SJSA1 (cell line): ENCODE results near the gene RPS6KA2. TPM values are rescaled to one million over a fixed set of nuclear protein-coding genes. Genes with fewer than 3 reads are reported as not detected.
A peak's percentile ranks its signal among the peaks of the same experiment; 100 is the strongest.

ENCODE experiments used
- DNase-seq, 2 experiments: peaks; one replicate each; pipeline ENCODE4 v3.0.0-alpha.2; 2015 to 2020; ENCODE audit warnings: low spot score in 2 of 2, low read depth in 1 of 2
- H3K27ac ChIP-seq: fragments of 250-450 bp; sonication (Bioruptor Pico); 2 replicates; pipeline ENCODE4 v1.5.1; 2020; ENCODE audit warnings: mild to moderate bottlenecking, moderate library complexity
- H3K27me3 ChIP-seq: fragments of 250-450 bp; sonication (Bioruptor Pico); replicated peaks from 2 replicates; pipeline ENCODE4 v1.5.1; 2020; ENCODE audit warnings: mild to moderate bottlenecking, moderate library complexity
- H3K36me3 ChIP-seq: fragments of 250-450 bp; sonication (Bioruptor Pico); 2 replicates; pipeline ENCODE4 v1.5.1; 2020; ENCODE audit warnings: mild to moderate bottlenecking
- H3K4me1 ChIP-seq: fragments of 250-450 bp; sonication (Bioruptor Pico); replicated peaks from 2 replicates; pipeline ENCODE4 v1.6.1; 2021; ENCODE audit warnings: mild to moderate bottlenecking
- H3K4me3 ChIP-seq: fragments of 250-450 bp; sonication (Bioruptor Pico); 2 replicates; pipeline ENCODE4 v1.5.1; 2020; ENCODE audit warnings: mild to moderate bottlenecking
- H3K9me3 ChIP-seq: fragments of 250-450 bp; sonication (Bioruptor Pico); replicated peaks from 2 replicates; pipeline ENCODE4 v1.5.1; 2020; ENCODE audit warnings: mild to moderate bottlenecking
- total RNA-seq: library from RNA; depleted of rRNA; stranded (reverse); fragments of >200 nt; shearing (Covaris generic); gene quantifications from 2 replicates; pipeline ENCODE4 v1.2.3, GENCODE V29; 2014

RPS6KA2 gene
- total RNA-seq, 1 experiment from 2014 or later = 16.2 TPM

DNA sequence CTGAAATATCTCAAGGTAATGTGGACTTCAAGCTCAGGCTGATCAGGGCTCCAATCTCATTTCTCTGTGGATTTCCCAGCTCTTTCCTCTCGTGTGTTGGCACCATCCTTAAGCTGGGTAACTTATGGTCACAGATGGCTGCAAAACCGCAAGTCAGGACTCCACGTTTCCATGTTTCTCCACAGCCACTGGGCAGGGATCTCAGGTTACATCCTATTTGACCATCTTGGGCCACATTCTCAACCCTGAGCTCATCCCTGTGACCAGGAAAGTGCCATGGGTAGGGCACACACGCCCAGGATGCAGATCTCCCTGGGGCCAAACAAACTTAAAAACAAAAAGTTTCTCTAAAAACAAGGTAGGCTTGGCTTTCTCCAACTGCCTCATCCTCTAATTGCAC lies 15.4 kb downstream of the RPS6KA2 start:
- peak in 1 of 2 experiments; percentile 10 for DNase-seq
- Histone ChIP-seq H3K9me3 (no peaks in the 10 kb centered on the region), H3K36me3 (no peaks in the 10 kb centered on the region), H3K4me3 (no peak overlapping the region), H3K27me3 (no peaks in the 10 kb centered on the region), H3K4me1 (no peaks in the 10 kb centered on the region), H3K27ac (no peak overlapping the region)

DNA sequence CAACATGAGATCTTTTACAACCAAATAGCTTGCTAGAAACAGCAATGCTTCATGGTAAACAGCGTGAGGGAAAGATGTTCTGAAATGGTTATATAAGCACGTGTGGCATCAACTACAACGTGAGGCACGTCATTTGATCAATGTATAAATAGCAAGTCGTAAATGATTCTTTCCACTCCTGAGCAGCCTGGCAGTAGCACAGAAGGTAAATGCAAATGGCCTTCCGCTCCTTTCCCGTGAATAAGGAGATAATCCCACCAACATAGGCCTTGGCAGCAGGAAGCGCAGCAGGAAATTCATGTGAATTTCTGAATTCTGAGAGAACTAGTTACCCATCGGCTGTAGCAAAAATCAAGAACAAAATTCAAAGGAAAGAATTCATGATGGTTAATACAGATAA lies 17.0 kb downstream of the RPS6KA2 start:
- no peaks in the 10 kb centered on the region for H3K27me3 ChIP-seq
- no peaks in the 10 kb centered on the region for H3K4me1 ChIP-seq
- H3K4me3 ChIP-seq = no peak overlapping the region
- H3K27ac ChIP-seq = no peak overlapping the region
- DNase-seq = no peak
- no peaks in the 10 kb centered on the region for H3K9me3 ChIP-seq
- no peaks in the 10 kb centered on the region for H3K36me3 ChIP-seq

GRCh38 chr6:166608774-166609173 lies 18.3 kb downstream of the RPS6KA2 start:
- Histone ChIP-seq H3K9me3 (no peaks in the 10 kb centered on the region), H3K4me1 (no peaks in the 10 kb centered on the region), H3K27ac (no peak overlapping the region), H3K36me3 (no peaks in the 10 kb centered on the region), H3K4me3 (no peak overlapping the region), H3K27me3 (no peaks in the 10 kb centered on the region)
- no peak for DNase-seq

GRCh38 chr6:166605752-166606151 lies 21.3 kb downstream of the RPS6KA2 start:
- Histone ChIP-seq H3K4me1 (no peaks in the 10 kb centered on the region), H3K27me3 (no peaks in the 10 kb centered on the region), H3K27ac (no peak overlapping the region), H3K9me3 (no peaks in the 10 kb centered on the region), H3K4me3 (no peak overlapping the region), H3K36me3 (peaks cover 3% of the 10 kb centered on the region; the same call in 1 of the 2 replicates)
- DNase-seq = no peak

DNA sequence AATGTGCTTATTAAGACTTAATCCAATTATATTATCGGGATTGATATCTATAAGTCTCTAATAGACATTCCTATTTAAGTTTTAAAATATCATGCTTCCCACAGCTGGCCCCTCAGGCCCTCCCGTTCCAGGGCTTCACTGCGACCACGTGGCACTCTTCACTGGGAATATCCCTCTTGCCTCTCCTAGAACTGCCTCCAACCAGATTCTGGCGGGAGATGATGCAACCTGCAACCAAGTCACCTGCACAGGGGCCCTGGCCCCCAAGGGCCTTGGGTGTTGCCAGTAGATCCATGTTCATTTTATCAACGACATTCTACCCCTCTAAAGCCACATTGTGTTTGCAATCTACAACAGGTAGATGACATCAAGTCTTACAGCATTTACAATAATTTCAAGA lies 22.1 kb downstream of the RPS6KA2 start:
- Histone ChIP-seq H3K36me3 (peaks cover 3% of the 10 kb centered on the region; the same call in 1 of the 2 replicates), H3K27me3 (no peaks in the 10 kb centered on the region), H3K27ac (no peak overlapping the region), H3K4me1 (no peaks in the 10 kb centered on the region), H3K4me3 (no peak overlapping the region), H3K9me3 (no peaks in the 10 kb centered on the region)
- DNase-seq = no peak

GRCh38 chr6:166604328-166604727 lies 22.7 kb downstream of the RPS6KA2 start:
- no peak overlapping the region for H3K4me3 ChIP-seq
- H3K9me3 ChIP-seq = no peaks in the 10 kb centered on the region
- no peak overlapping the region for H3K27ac ChIP-seq

DNA sequence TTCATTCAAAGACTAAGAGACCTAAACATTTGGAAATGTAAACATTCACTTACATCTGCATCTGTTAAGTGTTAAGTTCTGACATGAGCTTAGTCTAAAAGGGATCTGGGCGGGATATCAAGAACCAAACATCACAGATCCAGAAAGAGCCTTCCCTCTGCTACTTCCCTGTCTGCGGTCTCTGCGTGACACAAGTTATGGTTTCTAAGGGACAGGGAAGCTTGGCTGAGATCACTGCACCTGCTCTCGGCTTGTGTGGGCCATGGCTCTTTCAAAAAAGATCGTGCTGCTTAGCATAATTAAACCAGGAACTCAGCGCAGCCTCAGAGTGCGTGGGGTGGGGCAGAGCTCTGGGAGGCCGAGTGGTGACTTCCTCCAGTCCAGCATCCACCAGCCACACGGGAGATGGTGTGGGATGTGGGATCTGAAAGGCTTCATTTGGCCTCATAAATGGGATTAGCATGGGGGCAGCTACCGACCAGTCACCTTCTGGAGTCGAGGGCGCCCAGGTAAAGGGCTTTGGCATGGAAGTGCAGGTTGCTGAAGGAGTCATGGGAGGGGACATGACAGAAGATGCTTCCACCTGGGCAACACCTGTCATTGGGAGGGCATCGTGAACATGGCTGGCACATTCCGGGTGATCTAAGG lies 23.9 kb downstream of the RPS6KA2 start:
- H3K4me3 ChIP-seq = no peak overlapping the region
- no peak overlapping the region for H3K27ac ChIP-seq
- H3K27me3 ChIP-seq = no peaks in the 10 kb centered on the region
- peaks cover 11% of the 10 kb centered on the region for H3K4me1 ChIP-seq
- no peaks in the 10 kb centered on the region for H3K9me3 ChIP-seq
- peaks cover 3% of the 10 kb centered on the region; the same call in 1 of the 2 replicates for H3K36me3 ChIP-seq
- DNase-seq = no peak

More at GRCh38 chr6:166604328-166604727, 22.7 kb downstream of the RPS6KA2 start:
- Histone ChIP-seq H3K4me1 (no peaks in the 10 kb centered on the region; the same call in 1 of the 2 replicates), H3K27me3 (no peaks in the 10 kb centered on the region), H3K36me3 (peaks cover 3% of the 10 kb centered on the region; the same call in 1 of the 2 replicates)
- no peak for DNase-seq

DNA sequence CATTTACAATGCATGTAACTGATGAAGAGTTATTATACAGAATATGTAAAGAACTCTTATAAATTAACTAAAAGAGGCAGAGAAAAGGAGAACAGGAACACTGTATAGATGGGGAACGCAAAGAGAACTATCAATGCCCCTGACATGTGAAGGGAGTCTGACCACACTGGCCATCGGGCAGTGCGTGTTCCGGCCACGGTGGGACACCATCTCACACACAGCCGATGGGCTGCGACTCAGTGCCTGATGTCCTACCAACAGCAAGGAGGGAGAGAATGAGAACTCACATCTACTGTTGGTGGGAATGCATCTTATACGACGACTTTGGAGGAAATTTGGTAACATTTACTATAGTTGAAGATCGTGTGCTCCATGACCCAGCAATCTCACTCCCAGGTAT lies 25.1 kb downstream of the RPS6KA2 start:
- Histone ChIP-seq H3K36me3 (peaks cover 3% of the 10 kb centered on the region; the same call in 1 of the 2 replicates), H3K9me3 (no peaks in the 10 kb centered on the region), H3K27me3 (no peaks in the 10 kb centered on the region), H3K4me3 (no peak overlapping the region), H3K27ac (no peak overlapping the region), H3K4me1 (peaks cover 22% of the 10 kb centered on the region)
- no peak for DNase-seq

- no peak for DNase-seq
- H3K27me3 ChIP-seq = no peaks in the 10 kb centered on the region
- peaks cover 31% of the 10 kb centered on the region for H3K4me1 ChIP-seq
- H3K4me3 ChIP-seq = no peak overlapping the region
- no peak overlapping the region for H3K27ac ChIP-seq
- no peaks in the 10 kb centered on the region for H3K9me3 ChIP-seq
- peaks cover 3% of the 10 kb centered on the region; the same call in 1 of the 2 replicates for H3K36me3 ChIP-seq
Observed at GRCh38 chr6:166600931-166601330, 26.1 kb downstream of the RPS6KA2 start.

DNA sequence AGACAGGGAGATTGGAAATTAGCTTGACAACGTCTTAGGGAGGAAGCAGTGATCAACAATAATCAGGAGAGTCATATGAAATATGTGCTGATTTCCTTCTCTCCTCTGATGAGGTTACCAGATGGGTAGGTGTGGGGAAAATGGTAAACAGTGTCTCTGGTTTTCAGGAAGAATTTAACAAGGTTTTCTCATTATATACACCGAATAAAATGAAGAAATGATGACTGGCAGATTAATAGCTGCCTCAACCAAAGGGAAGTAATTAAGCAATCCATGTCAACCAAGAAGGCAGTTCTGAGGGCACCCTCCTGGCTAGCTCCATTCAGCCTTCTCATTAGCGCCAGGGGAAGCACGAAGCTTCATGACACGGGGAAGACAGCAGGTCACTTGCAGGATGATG lies 27.8 kb downstream of the RPS6KA2 start:
- DNase-seq = no peak
- H3K4me1 ChIP-seq = peaks cover 47% of the 10 kb centered on the region
- H3K27ac ChIP-seq = peak overlapping the region; percentile 93
- peaks cover 3% of the 10 kb centered on the region; the same call in 1 of the 2 replicates for H3K36me3 ChIP-seq
- no peaks in the 10 kb centered on the region for H3K27me3 ChIP-seq
- no peaks in the 10 kb centered on the region for H3K9me3 ChIP-seq
- no peak overlapping the region for H3K4me3 ChIP-seq

DNA sequence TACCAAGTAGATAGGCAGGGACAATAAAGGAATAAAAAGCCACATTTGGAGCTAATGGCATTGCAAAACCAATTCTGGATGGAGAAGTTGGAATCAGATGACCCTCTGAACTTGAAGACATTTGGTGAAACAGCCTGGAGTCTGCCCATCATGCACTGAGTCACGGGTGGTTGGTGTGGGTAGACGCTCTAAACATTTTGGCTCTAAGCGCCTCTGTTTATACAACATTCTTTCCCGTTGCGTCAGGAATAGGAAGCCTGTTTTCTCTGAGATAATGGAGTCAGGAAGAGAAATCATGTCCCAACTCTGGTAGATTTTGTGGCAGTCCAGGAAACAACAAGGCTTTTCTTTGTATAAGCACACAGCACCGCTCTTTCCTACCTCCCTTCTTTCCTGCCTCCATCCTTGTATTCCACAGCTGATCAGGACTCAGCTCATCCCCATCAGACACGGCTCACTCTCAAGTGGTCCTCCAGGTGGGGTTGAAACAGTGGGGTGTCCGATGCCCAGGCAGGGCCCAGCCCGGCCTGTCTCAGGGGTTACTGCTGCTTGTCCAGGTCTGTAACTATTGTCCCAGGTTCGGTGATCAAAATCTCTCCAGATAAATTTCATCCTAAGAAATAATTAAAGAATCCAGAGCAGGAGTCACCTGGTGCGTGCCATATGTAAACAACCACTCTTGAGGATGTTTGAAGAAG lies 28.5 kb downstream of the RPS6KA2 start:
- peak overlapping the region; percentile 93 for H3K27ac ChIP-seq
- H3K4me3 ChIP-seq = no peak overlapping the region
- H3K27me3 ChIP-seq = no peaks in the 10 kb centered on the region
- peak; percentile 80 to 84 for DNase-seq
- peaks cover 3% of the 10 kb centered on the region; the same call in 1 of the 2 replicates for H3K36me3 ChIP-seq
- H3K9me3 ChIP-seq = no peaks in the 10 kb centered on the region
- peaks cover 47% of the 10 kb centered on the region for H3K4me1 ChIP-seq

GRCh38 chr6:166597711-166598440 lies 29.2 kb downstream of the RPS6KA2 start:
- Histone ChIP-seq H3K9me3 (no peaks in the 10 kb centered on the region), H3K36me3 (peaks cover 3% of the 10 kb centered on the region; the same call in 1 of the 2 replicates), H3K4me3 (no peak overlapping the region), H3K27me3 (no peaks in the 10 kb centered on the region), H3K27ac (peak overlapping the region; percentile 93), H3K4me1 (peaks cover 47% of the 10 kb centered on the region)
- no peak for DNase-seq

DNA sequence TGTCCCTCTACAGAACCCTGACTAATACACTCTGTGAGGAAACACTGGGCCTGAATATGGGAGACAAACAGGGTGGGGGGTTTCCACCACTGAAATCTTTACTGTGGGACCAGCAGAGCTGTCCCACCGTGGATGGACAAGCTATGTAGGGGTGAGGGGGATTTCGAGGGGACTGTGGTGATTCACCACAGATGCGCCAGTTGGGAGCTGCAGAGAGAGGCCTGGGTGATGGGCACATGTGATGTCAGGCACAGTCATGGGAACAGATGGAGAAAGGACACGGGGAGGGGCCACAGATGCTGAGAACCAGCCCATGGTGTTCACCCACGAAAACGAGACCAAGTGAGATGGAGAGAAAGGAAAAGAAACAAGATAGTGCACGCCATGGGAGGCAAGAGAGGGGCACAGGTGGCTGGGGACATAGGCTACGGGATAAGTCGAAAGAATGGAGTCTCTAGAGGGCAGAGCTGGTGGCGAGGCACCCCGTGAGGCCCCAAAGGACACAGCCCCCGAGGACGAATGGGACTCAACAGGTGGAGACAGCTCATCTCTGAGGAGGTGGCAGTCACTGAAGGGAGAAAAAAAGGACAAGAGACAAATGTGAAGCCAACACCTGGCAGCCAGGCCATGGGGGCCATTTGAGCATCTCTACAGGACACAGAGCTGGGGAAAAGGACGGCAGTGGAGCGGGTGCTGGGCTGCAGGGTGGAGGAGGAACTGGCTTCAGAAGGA lies 30.1 kb downstream of the RPS6KA2 start:
- Histone ChIP-seq H3K9me3 (no peaks in the 10 kb centered on the region), H3K27ac (peak overlapping the region; percentile 89; the same call in 1 of the 2 replicates), H3K36me3 (peaks cover 3% of the 10 kb centered on the region; the same call in 1 of the 2 replicates), H3K27me3 (no peaks in the 10 kb centered on the region), H3K4me1 (peaks cover 47% of the 10 kb centered on the region), H3K4me3 (no peak overlapping the region)
- DNase-seq = peak in 1 of 2 experiments; percentile 21
